Loucy (cell line): Measurements from ENCODE around the gene SUOX.
"Not testable (repeated sequence)": the region's sequence is repeated elsewhere in the genome, so short reads cannot be mapped to it uniquely, and the experiment has no call there.

Experiments
- H2AFZ ChIP-seq: fragments of 200-600 bp; sonication (generic); 2 replicates; pipeline ENCODE4 v1.6.0; 2016; ENCODE audit warnings: antibody characterized with exemption, mild to moderate bottlenecking, low read length, moderate library complexity
- H3F3A ChIP-seq: fragments of 200-600 bp; 2 replicates; pipeline ENCODE4 v1.6.0; 2016; ENCODE audit warnings: antibody characterized with exemption, low read depth, mild to moderate bottlenecking
- H3K27me3 ChIP-seq: fragments of 200-600 bp; sonication (generic); 2 replicates; pipeline ENCODE4 v1.6.1; 2014; ENCODE audit warnings: low read length, mild to moderate bottlenecking; ENCODE audit not compliant: insufficient read depth, poor library complexity, severe bottlenecking
- H3K36me3 ChIP-seq: fragments of 200-600 bp; sonication (generic); 2 replicates; pipeline ENCODE4 v1.6.1; 2016; ENCODE audit warnings: low read length; ENCODE audit not compliant: insufficient read depth
- H3K4me1 ChIP-seq: fragments of 200-600 bp; sonication (generic); 2 replicates; pipeline ENCODE4 v1.5.1; 2014; ENCODE audit warnings: low read length, mild to moderate bottlenecking; ENCODE audit not compliant: insufficient read depth, poor library complexity, severe bottlenecking
- H3K4me2 ChIP-seq: fragments of 200-600 bp; sonication (generic); 2 replicates; pipeline ENCODE4 v1.6.0; 2014; ENCODE audit warnings: antibody characterized with exemption, low read length, low read depth, mild to moderate bottlenecking; ENCODE audit not compliant: poor library complexity, severe bottlenecking
- H3K4me3 ChIP-seq: fragments of 200-600 bp; sonication (generic); 2 replicates; pipeline ENCODE4 v1.5.1; 2014; ENCODE audit warnings: low read length, mild to moderate bottlenecking, mixed read lengths; ENCODE audit not compliant: poor library complexity, severe bottlenecking
- H3K79me2 ChIP-seq: fragments of 200-600 bp; sonication (generic); 2 replicates; pipeline ENCODE4 v1.6.1; 2014; ENCODE audit warnings: low read length; ENCODE audit not compliant: insufficient read depth
- H3K9ac ChIP-seq: fragments of 200-600 bp; sonication (generic); 2 replicates; pipeline ENCODE4 v1.6.0; 2014; ENCODE audit warnings: mild to moderate bottlenecking, low read depth, low read length, moderate library complexity; ENCODE audit not compliant: poor library complexity, severe bottlenecking
- H3K9me2 ChIP-seq: fragments of 200-600 bp; sonication (generic); replicated peaks from 2 replicates; pipeline ENCODE4 v1.6.1; 2016; ENCODE audit warnings: low read depth, low read length, mixed read lengths
- H3K9me3 ChIP-seq: fragments of 200-600 bp; sonication (generic); 2 replicates; pipeline ENCODE4 v1.6.1; 2014; ENCODE audit warnings: mild to moderate bottlenecking, antibody characterized with exemption, low read length, low read depth; ENCODE audit not compliant: insufficient read depth
- H4K20me1 ChIP-seq: fragments of 200-600 bp; sonication (generic); 2 replicates; pipeline ENCODE4 v1.6.0; 2014; ENCODE audit warnings: antibody characterized with exemption, low read length, mild to moderate bottlenecking; ENCODE audit not compliant: insufficient read depth, poor library complexity, severe bottlenecking
- CTCF ChIP-seq: fragments of 200-600 bp; sonication (generic); conservative IDR thresholded peaks from 2 replicates; pipeline ENCODE4 v1.5.1; 2014; ENCODE audit warnings: mild to moderate bottlenecking, antibody characterized with exemption, low read length
- EZH2phosphoT487 ChIP-seq: fragments of 200-600 bp; IDR thresholded peaks from 2 replicates; pipeline ENCODE4 v1.6.1; 2018; ENCODE audit warnings: antibody characterized with exemption, mild to moderate bottlenecking, moderate library complexity, borderline replicate concordance

The SUOX gene

GRCh38 chr12:56041552-56042429, 44.7 kb downstream of the SUOX start, which contains the start of gene RPS26:
TSS of gene RPS26 (plus strand) at chr12:56041918. CDS start at chr12:56042167, 249 bp downstream.
- Histone ChIP-seq H2AFZ (peak within 1 kb of the TSS; percentile 92), H3K9me3 (no peaks in the 10 kb centered on the region), H3K9ac (peak within 1 kb of the TSS; percentile 82), H3K4me1 (peaks cover 24% of the 10 kb centered on the region), H3K4me2 (peak within 1 kb of the TSS; percentile 100), H3K27me3 (no peaks in the 10 kb centered on the region), H3K36me3 (peaks cover 26% of the 10 kb centered on the region), H3K9me2 (no peaks in the 10 kb centered on the region), H3F3A (peaks cover 13% of the 10 kb centered on the region; the same call in 1 of the 2 replicates), H4K20me1 (peaks cover 24% of the 10 kb centered on the region), H3K4me3 (peak within 1 kb of the TSS; percentile 80), H3K79me2 (peaks cover 35% of the 10 kb centered on the region)
- no peak for TF ChIP-seq EZH2phosphoT487
- TF ChIP-seq CTCF = peak; percentile 59

- H3F3A ChIP-seq = peaks cover 13% of the 10 kb centered on the region; the same call in 1 of the 2 replicates
- H2AFZ ChIP-seq, H3K9me2 ChIP-seq, H3K27me3 ChIP-seq, H3K9me3 ChIP-seq: not testable (repeated sequence)
- peaks cover 35% of the 10 kb centered on the region for H3K79me2 ChIP-seq
- H3K4me2 ChIP-seq = peak overlapping the region; percentile 100
- peaks cover 24% of the 10 kb centered on the region for H4K20me1 ChIP-seq
- H3K9ac ChIP-seq = peak overlapping the region; percentile 82
- peaks cover 26% of the 10 kb centered on the region for H3K36me3 ChIP-seq
- H3K4me3 ChIP-seq = peak overlapping the region; percentile 80
- peaks cover 20% of the 10 kb centered on the region for H3K4me1 ChIP-seq
Observed at GRCh38 chr12:56042430-56042813, 45.3 kb downstream of the SUOX start.

GRCh38 chr12:56042843-56043242, 45.8 kb downstream of the SUOX start:
- TF ChIP-seq EZH2phosphoT487 = no peak
- no peak for TF ChIP-seq CTCF
- Histone ChIP-seq H3K9me2 (no peaks in the 10 kb centered on the region), H3K4me2 (peak overlapping the region; percentile 100), H3K27me3 (no peaks in the 10 kb centered on the region), H3K9ac (peak overlapping the region; percentile 82), H2AFZ (no peak overlapping the region), H3F3A (peaks cover 13% of the 10 kb centered on the region; the same call in 1 of the 2 replicates), H3K36me3 (peaks cover 26% of the 10 kb centered on the region), H3K9me3 (no peaks in the 10 kb centered on the region), H4K20me1 (peaks cover 24% of the 10 kb centered on the region), H3K79me2 (peaks cover 35% of the 10 kb centered on the region), H3K4me3 (peak overlapping the region; percentile 80), H3K4me1 (peaks cover 19% of the 10 kb centered on the region)
